CD4-positive, alpha-beta T cell treated with Interleukin-17A for 1 hour (primary cell): ENCODE data around the gene CDH10.

Source experiments
- DNase-seq: peaks from one replicate; pipeline ENCODE4 v3.0.0-alpha.2; 2020

Gene CDH10

DNA sequence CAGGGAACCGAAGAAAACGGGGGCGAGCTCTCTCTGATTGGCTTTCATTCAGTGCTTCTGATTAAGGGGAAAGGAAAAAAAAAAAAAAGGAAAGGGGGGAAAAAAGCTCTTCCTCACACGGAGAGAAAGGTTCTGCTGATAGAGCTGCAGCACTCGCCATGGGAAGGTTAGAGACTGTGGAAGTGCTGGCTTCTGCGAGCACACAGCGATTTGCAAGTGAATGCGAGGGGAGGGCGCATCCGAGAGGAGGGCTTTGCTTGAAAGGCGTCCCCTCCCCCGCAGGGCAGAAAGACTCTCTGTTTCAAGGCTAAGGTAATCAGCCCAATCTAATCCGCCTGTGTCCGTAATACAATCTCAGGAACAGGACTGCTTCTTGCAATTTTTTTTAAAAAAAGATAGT is at the start of gene CDH10:
CDH10 (minus strand) TSS at position 218 of the 400 bp plus-strand sequence. CDS start 51,488 bp downstream, outside the sequence.
- no peak for DNase-seq

GRCh38 chr5:24693609-24694008 is 48.8 kb upstream of the CDH10 start:
- no peak for DNase-seq

DNA sequence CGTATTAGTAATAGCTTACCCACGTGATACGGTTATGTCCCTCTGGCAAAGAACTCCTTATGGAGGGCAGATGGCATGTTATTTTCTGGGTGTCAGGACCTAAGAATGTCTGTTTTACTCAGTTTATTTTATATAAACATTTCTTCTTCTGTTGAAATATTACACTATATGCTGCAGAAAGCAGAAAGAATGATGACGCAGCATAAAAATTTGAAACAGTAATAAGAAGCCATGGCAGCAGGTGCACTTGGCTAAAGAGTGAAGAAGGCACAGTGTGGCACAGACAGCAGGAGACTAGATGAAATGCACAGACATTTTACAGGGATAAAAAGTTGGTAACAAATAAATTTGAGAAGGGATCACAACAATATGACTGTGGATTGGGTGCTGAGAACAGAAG is 46.3 kb upstream of the CDH10 start:
- DNase-seq: no peak

GRCh38 chr5:24681106-24681505 is 36.3 kb upstream of the CDH10 start:
- DNase-seq: no peak

DNA sequence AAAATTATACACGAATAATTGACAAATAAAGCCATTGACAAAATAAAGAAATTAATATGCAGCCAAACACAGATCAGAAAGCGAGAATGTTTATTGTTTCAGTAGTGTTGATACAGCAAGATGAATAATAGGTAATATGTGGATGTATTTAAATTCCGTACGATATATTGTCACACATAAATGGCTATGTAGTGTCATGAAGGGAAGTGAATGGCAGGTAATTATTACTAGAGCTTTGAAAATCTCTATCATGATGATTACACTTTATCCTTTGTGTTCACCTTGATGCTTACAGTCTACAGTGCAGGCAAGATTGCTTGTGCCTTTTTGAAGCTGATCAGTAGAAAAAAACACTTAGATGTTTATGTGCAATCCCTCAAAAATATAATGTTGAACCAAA is 23.3 kb upstream of the CDH10 start:
- no peak for DNase-seq

DNA sequence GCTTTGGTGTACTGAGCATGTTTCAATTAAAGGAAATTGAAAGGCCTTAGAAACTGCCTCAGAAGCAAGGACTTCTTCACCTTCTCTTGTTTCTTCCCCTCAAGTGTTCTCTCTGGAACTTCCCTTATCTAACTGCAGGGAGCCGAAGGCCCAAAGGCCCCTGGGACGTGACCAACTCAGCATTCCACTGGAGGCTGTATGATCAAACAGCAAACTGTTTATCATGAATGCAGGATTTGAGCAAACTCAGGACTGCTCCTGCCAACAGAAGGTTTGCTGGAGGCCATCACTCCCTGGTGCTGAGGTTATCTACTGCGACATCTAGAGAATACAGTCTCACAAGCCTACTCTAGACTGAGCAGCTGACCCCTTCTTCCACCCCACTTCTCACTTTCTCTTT is 4.8 kb upstream of the CDH10 start:
- no peak for DNase-seq

DNA sequence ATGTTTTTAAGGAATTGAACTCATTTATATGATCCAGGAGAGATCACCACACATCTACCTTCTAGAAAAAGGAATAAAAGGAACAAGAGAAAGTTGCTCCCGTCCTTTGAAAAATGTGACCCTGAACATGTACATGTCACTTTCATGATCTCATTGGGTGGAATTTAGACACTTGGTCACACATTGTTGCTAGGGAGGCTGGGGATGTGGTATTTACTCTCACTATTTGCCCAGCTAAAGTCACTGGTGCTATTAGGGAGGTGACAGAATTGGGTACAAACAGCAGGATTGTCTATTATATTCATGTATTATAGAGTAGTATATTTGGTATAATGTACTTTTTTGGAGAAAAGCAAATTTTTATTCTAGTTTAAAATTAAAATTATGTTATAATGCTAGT is 2.1 kb upstream of the CDH10 start:
- DNase-seq: no peak

DNA sequence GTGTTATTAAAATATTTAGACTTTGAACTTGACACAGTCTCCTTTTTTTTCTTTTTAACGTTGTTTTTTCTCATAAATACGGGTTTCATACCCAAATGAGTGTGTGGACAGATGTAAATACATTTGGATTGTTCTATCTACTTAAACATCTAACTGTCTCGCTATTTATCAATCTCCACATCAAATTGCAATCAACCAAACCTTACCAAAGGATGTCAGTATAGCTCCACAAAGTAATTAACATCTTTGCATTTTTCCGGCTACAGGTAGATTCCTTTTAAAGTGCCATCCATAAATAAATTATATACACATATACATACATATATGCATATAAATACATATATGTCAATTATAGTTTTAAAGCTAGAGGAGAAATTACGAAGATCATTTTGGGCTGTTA is 705 bp upstream of the CDH10 start:
- DNase-seq: no peak

DNA sequence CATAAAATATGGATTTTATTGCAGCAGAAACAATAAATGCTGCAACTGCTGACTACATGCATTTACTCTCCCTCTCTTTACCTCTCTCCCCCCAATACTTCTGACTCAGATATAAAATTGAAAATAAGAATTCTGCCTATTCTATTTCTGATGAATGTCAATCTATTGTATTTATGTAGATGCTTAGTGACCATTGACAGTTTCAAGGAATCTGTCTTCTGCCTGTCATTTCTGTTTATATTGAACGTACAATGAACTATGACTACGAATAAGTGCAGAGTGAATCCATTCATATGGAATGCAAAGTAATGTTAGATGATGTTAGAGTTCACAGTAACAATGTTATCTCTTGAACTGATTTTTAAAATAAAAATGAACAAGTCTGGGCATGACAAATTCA is 898 bp downstream of the CDH10 start:
- no peak for DNase-seq

DNA sequence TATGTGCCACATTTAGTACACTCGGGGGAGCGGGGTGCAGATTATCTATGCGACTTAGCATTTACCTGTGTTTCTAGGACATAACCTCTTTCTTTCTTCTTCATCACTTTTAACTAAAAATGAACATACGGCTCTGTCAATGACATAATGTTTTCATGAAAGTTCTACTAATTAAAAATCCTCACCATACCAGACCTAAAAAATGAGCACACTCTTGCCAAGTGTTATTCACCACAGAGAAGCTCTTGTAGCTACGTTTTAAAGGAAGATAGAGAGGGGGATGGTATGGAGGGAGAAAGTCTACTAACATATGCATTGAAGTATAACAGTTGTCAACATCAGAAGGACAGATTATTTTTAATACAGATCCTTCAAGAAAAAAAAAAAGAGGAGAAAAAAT is 1.6 kb downstream of the CDH10 start:
- no peak for DNase-seq

- DNase-seq: no peak
These were observed 2.8 kb downstream of the CDH10 start for GRCh38 chr5:24642022-24642421.

- no peak for DNase-seq
These were observed 9.6 kb downstream of the CDH10 start for GRCh38 chr5:24635209-24635608.

- no peak for DNase-seq
These were observed 11.0 kb downstream of the CDH10 start for GRCh38 chr5:24633715-24634325.

- no peak for DNase-seq
These were observed 12.4 kb downstream of the CDH10 start for GRCh38 chr5:24632353-24632752.

DNA sequence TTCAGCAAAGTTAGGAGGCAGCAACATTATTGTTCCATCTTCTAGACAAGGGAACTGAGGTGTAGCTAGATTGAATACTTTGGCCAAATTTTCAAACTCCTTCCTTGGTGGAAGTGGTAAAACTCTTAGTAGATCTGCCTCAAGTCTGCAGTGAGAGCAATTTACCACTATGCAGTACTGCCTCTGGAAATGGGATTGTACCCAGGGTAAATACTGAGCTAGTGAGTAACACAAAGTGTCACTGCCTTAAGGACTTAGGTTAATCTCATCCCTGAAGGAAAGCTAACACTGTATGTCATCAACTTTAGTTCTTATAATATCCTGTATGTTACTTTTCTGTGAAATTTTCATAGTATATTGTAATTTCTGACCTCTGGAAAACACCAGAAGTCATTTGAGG is 13.9 kb downstream of the CDH10 start:
- DNase-seq: no peak

- DNase-seq: no peak
These were observed 15.0 kb downstream of the CDH10 start for GRCh38 chr5:24629798-24630197.

- no peak for DNase-seq
These were observed 19.9 kb downstream of the CDH10 start for GRCh38 chr5:24624872-24625271.

DNA sequence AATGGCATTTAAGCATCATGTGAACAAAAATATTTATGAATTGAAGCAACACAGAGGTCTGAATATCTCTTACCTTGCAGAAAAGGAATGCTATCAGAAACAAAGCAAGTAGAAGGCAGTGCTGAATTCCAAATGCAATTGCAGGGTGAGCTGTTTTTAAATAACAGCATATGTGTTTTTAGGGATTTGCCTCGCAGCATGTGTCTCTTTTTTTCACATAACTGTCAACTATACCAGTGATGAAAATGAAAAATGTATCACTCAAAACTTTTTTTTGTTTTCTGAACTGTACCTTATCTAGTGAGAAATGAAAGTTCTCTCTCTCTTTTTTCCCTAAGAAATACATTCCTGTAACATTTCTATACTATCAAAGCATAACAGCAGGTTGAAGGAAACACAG is 21.2 kb downstream of the CDH10 start:
- DNase-seq: no peak

- DNase-seq: no peak
These were observed 21.7 kb downstream of the CDH10 start for GRCh38 chr5:24623031-24623430.

- DNase-seq: no peak
These were observed 23.0 kb downstream of the CDH10 start for GRCh38 chr5:24621792-24622191.

GRCh38 chr5:24616566-24616965 is 28.2 kb downstream of the CDH10 start:
- no peak for DNase-seq

- no peak for DNase-seq
These were observed 29.6 kb downstream of the CDH10 start for GRCh38 chr5:24615159-24615558.

DNA sequence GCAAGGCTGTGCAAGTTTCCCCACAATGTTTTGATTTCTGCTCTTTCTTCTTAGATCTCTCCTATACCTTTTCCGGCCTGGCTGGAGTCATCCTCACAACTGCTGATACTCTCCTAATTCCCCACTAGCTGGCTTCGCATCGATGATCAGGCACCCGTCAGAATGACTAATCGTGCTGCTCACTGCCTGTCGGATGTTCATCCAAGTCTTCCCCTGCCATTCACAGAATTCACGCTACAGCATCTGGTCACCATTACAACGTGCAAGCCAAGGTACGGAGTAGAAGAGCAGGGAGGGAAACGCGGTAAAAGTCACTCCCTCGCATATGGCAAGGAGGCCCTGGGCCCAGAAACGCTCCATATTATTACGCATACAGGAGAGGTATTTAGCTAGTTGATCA is 35.1 kb downstream of the CDH10 start:
- DNase-seq: no peak

DNA sequence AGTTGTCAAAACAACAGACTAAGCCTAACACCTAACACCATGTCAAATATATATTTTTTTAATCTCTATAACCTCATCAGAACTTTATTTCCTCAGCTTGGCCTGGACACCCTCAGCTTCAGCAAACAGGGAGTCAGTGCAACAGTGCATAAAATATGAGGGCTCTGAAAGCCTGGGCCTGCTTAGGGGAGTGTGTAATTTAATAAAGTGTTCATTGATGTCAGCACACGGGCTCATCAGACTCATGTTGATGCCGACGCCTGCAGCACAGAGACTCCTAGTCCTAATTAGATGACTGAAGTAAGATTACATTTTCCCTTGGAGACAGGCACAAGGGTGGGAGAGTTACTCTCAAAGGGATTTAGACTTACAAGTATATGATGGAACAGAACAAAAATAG is 37.8 kb downstream of the CDH10 start:
- DNase-seq: no peak

- no peak for DNase-seq
These were observed 42.6 kb downstream of the CDH10 start for GRCh38 chr5:24602188-24602587.

DNA sequence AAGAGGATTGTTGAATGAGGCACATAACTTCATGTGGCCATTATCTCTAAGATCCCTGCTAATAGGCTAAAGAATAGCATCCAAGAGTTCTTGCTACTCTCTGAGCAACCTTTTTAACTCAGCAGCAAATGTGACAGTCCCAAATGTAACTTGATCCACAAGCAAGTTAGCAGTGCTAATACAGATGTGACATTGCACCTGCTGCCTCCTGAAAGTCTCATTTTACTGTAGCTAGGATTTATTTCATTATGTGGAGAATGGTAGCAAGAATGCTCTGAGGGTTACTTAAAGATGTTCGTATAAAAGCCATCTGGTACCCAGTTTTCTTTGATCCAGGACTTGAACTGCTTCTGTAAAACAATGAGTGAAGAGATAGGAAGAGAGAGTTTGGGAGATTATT is 45.8 kb downstream of the CDH10 start:
- DNase-seq: no peak
